K562 (cell line): ENCODE results near the gene ANKH. TPM values are rescaled to one million over a fixed set of nuclear protein-coding genes. Genes with fewer than 3 reads are reported as not detected.
A peak's percentile ranks its signal among the peaks of the same experiment; 100 is the strongest.

ENCODE experiments used
- CBFA2T2 ChIP-seq: fragments of 450-650 bp; conservative IDR thresholded peaks from 2 replicates; pipeline ENCODE4 v1.6.1; 2017; ENCODE audit warnings: mild to moderate bottlenecking
- CBFA2T3 ChIP-seq: fragments of 450-650 bp; IDR thresholded peaks from 2 replicates; pipeline ENCODE4 v1.6.1; 2017
- CBX5 ChIP-seq: IDR thresholded peaks from 2 replicates; pipeline ENCODE4 v1.6.1; 2014; ENCODE audit warnings: low read depth, borderline replicate concordance
- E2F3 ChIP-seq: fragments of 250-450 bp; sonication (Bioruptor Pico); IDR thresholded peaks from 2 replicates; pipeline ENCODE4 v1.4.0; 2020; ENCODE audit warnings: mild to moderate bottlenecking
- GABPA ChIP-seq: fragments of 200-800 bp; sonication (Bioruptor generic); conservative IDR thresholded peaks from 2 replicates; pipeline ENCODE4 v1.6.1; 2016; ENCODE audit warnings: low read depth, missing genetic modification characterization, missing compliant biosample characterization
- GATAD2A ChIP-seq: fragments of 450-650 bp; IDR thresholded peaks from 2 replicates; pipeline ENCODE4 v1.6.1; 2017
- HDAC3 ChIP-seq: fragments of 450-650 bp; IDR thresholded peaks from 2 replicates; pipeline ENCODE4 v1.6.1; 2018; ENCODE audit warnings: borderline replicate concordance, mild to moderate bottlenecking, moderate library complexity; ENCODE audit not compliant: partially characterized antibody
- KLF1 ChIP-seq: fragments of 450-650 bp; IDR thresholded peaks from 2 replicates; pipeline ENCODE4 v1.6.1; 2016; ENCODE audit warnings: missing genetic modification characterization, missing compliant biosample characterization
- MAFG ChIP-seq: fragments of 450-650 bp; conservative IDR thresholded peaks from 2 replicates; pipeline ENCODE4 v1.6.1; 2016; ENCODE audit warnings: missing genetic modification characterization, missing compliant biosample characterization
- MYC ChIP-seq, 2 experiments: fragments of 250-450 bp in 1 of 2; sonication (Bioruptor Pico) in 1 of 2; IDR thresholded peaks; 2 replicates each; pipeline versions ENCODE4 v1.5.1 to v1.6.1; 2012 to 2021; ENCODE audit warnings: low read depth in 2 of 2, borderline replicate concordance in 1 of 2, improper control_type of control experiment in 1 of 2, low read length in 1 of 2, mild to moderate bottlenecking in 1 of 2, moderate library complexity in 1 of 2
- RBM15 ChIP-seq: fragments of 200-400 bp; formaldehyde crosslinking; IDR thresholded peaks from 2 replicates; pipeline ENCODE4 v1.6.1; 2018; ENCODE audit warnings: mild to moderate bottlenecking, low read length, moderate library complexity; ENCODE audit not compliant: insufficient read depth
- TEAD2 ChIP-seq: fragments of 450-650 bp; IDR thresholded peaks from 2 replicates; pipeline ENCODE4 v1.6.1; 2016; ENCODE audit warnings: missing genetic modification characterization, control low read depth, missing compliant biosample characterization
- TSC22D4 ChIP-seq: fragments of 450-650 bp; IDR thresholded peaks from 2 replicates; pipeline ENCODE4 v1.6.1; 2016; ENCODE audit warnings: missing genetic modification characterization, missing biosample characterization, control low read depth
- ZFX ChIP-seq: sonication (generic); formaldehyde crosslinking; IDR thresholded peaks from 2 replicates; pipeline ENCODE4 v1.8.0; 2022; ENCODE audit warnings: mild to moderate bottlenecking, missing genetic modification reagents, moderate library complexity
- ZNF121 ChIP-seq: sonication (generic); formaldehyde crosslinking; conservative IDR thresholded peaks from 2 replicates; pipeline ENCODE4 v1.8.0; 2022; ENCODE audit warnings: missing genetic modification reagents
- ZNF197 ChIP-seq: fragments of 200-800 bp; sonication (Bioruptor generic); IDR thresholded peaks from 2 replicates; pipeline ENCODE4 v1.6.1; 2016; ENCODE audit warnings: low read depth, missing genetic modification characterization, missing compliant biosample characterization
- ZNF212 ChIP-seq: fragments of 450-650 bp; formaldehyde crosslinking; IDR thresholded peaks from 2 replicates; pipeline ENCODE4 v1.4.0; 2020; ENCODE audit warnings: mild to moderate bottlenecking
- polyA plus RNA-seq, 8 experiments: library from polyadenylated mRNA; depleted of rRNA in 4 of 8; stranded (reverse) in 5 of 8; unstranded in 3 of 8; fragments of >200 nt; fragmentation: Nextera tagmentation in 2 of 8; fragmentation: Illumina TruSeq in 1 of 8; extraction: Ambion mirVana in 2 of 8; extraction: Trizol in 1 of 8; gene quantifications; 2 replicates each; pipeline versions ENCODE4 v1.2.1 to v1.2.3, GENCODE V29; 2011 to 2014; ENCODE audit warnings: inconsistent platforms in 1 of 8, missing spikeins in 1 of 8
- total RNA-seq, 7 experiments: library from RNA; depleted of rRNA in 6 of 7; stranded (reverse); fragments of >200 nt in 6 of 7; fragmentation: Illumina TruSeq in 2 of 7; extraction: Trizol in 2 of 7; gene quantifications; 2 replicates each; pipeline versions ENCODE4 v1.2.1 to v1.2.3, GENCODE V29; 2011 to 2021; ENCODE audit warnings: low replicate concordance in 1 of 7
- TF ChIP-seq, protein P1 (sequence below): fragments of 200-800 bp; sonication (Bioruptor generic); IDR thresholded peaks from 2 replicates; pipeline ENCODE4 v1.6.1; 2017; ENCODE audit warnings: missing genetic modification characterization, missing compliant biosample characterization
- TF ChIP-seq, protein P2 (sequence below): fragments of 250-450 bp; sonication (Bioruptor Pico); IDR thresholded peaks from 2 replicates; pipeline ENCODE4 v1.4.0; 2020; ENCODE audit warnings: mild to moderate bottlenecking, moderate library complexity, borderline replicate concordance
- TF ChIP-seq, protein P3 (sequence below): sonication (generic); formaldehyde crosslinking; IDR thresholded peaks from 2 replicates; pipeline ENCODE4 v1.5.0; 2020; ENCODE audit warnings: missing genetic modification reagents
- TF ChIP-seq, protein P4 (sequence below): sonication (generic); formaldehyde crosslinking; IDR thresholded peaks from 2 replicates; pipeline ENCODE4 v1.8.0; 2022; ENCODE audit warnings: mild to moderate bottlenecking, missing genetic modification reagents
- TF ChIP-seq, protein P5 (sequence below): fragments of 250-450 bp; sonication (Bioruptor Pico); IDR thresholded peaks from 2 replicates; pipeline ENCODE4 v1.5.0; 2020; ENCODE audit warnings: mild to moderate bottlenecking

Gene ANKH
- total and polyA plus RNA-seq, 9 of the 15 experiments (the other 6 are each of a cell fraction or from before 2014, with no cell fraction given) = 0.79 to 12.2 (median 4.5) TPM

DNA sequence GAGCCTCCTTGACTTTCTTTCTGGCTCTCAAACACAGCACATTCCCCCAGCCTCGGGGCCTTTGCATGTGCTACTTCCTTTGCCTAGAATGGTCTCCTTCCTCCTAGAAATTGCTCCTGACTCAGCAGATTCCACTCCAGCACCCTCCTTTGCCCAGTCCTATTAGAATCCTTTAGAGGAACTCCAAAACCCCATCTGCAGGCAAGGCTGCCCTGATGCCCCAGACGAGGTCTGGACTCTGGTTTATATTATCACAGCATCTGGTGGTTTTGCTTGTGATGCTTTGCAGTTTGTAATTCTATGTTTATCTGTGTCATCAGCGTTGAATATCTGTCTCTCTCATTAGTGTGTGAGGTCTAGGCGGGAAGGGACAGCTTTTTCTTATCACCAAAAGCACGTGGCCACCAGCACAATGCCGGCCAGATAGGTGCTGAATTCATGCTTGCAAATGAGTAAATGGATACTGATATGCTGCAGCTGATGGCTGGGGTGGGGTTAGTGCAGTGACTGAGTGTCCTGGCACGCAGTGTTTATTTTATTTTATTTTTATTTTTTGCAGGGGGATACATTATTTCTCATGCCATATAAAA is 30.0 kb upstream of the ANKH start (continued):
- TF ChIP-seq, protein P1, sequence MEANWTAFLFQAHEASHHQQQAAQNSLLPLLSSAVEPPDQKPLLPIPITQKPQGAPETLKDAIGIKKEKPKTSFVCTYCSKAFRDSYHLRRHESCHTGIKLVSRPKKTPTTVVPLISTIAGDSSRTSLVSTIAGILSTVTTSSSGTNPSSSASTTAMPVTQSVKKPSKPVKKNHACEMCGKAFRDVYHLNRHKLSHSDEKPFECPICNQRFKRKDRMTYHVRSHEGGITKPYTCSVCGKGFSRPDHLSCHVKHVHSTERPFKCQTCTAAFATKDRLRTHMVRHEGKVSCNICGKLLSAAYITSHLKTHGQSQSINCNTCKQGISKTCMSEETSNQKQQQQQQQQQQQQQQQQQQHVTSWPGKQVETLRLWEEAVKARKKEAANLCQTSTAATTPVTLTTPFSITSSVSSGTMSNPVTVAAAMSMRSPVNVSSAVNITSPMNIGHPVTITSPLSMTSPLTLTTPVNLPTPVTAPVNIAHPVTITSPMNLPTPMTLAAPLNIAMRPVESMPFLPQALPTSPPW (CRISPR knock-in tag) = peak; percentile 28; the same call in 1 of the 2 replicates
- TF ChIP-seq MAFG (tag) = peak; percentile 95
- no peak for TF ChIP-seq RBM15
- TF ChIP-seq, protein P2, sequence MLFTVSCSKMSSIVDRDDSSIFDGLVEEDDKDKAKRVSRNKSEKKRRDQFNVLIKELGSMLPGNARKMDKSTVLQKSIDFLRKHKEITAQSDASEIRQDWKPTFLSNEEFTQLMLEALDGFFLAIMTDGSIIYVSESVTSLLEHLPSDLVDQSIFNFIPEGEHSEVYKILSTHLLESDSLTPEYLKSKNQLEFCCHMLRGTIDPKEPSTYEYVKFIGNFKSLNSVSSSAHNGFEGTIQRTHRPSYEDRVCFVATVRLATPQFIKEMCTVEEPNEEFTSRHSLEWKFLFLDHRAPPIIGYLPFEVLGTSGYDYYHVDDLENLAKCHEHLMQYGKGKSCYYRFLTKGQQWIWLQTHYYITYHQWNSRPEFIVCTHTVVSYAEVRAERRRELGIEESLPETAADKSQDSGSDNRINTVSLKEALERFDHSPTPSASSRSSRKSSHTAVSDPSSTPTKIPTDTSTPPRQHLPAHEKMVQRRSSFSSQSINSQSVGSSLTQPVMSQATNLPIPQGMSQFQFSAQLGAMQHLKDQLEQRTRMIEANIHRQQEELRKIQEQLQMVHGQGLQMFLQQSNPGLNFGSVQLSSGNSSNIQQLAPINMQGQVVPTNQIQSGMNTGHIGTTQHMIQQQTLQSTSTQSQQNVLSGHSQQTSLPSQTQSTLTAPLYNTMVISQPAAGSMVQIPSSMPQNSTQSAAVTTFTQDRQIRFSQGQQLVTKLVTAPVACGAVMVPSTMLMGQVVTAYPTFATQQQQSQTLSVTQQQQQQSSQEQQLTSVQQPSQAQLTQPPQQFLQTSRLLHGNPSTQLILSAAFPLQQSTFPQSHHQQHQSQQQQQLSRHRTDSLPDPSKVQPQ = no peak
- TF ChIP-seq GABPA (tag) = 0 out of 2 replicates have a peak, but pooled peaks have one; percentile 15
- no peak for TF ChIP-seq TSC22D4 (tag)
- TF ChIP-seq CBFA2T2 = peak; percentile 67
- no peak for TF ChIP-seq ZNF212 (CRISPR knock-in tag)
- TF ChIP-seq ZNF121 (CRISPR knock-in tag) = no peak
- TF ChIP-seq CBX5 = no peak
- TF ChIP-seq MYC (IDR thresholded peaks at IDR 0.05; ENCODE audit: low read depth, low read length) = peak; percentile 55; the same call in 1 of the 2 replicates
- no peak for TF ChIP-seq MYC (CRISPR knock-in tag; IDR thresholded peaks at IDR 0.05; ENCODE audit: borderline replicate concordance, low read depth)
- TF ChIP-seq TEAD2 (tag) = no peak
- 0 out of 2 replicates have a peak, but pooled peaks have one; percentile 30 for TF ChIP-seq ZFX
- TF ChIP-seq, protein P3, sequence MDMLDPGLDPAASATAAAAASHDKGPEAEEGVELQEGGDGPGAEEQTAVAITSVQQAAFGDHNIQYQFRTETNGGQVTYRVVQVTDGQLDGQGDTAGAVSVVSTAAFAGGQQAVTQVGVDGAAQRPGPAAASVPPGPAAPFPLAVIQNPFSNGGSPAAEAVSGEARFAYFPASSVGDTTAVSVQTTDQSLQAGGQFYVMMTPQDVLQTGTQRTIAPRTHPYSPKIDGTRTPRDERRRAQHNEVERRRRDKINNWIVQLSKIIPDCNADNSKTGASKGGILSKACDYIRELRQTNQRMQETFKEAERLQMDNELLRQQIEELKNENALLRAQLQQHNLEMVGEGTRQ (CRISPR knock-in tag) = no peak
- 0 out of 2 replicates have a peak, but pooled peaks have one; percentile 47 for TF ChIP-seq E2F3
- TF ChIP-seq, protein P4, sequence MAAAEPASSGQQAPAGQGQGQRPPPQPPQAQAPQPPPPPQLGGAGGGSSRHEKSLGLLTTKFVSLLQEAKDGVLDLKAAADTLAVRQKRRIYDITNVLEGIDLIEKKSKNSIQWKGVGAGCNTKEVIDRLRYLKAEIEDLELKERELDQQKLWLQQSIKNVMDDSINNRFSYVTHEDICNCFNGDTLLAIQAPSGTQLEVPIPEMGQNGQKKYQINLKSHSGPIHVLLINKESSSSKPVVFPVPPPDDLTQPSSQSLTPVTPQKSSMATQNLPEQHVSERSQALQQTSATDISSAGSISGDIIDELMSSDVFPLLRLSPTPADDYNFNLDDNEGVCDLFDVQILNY (CRISPR knock-in tag) = no peak
- TF ChIP-seq HDAC3 = no peak
- no peak for TF ChIP-seq ZNF197
- TF ChIP-seq, protein P5, sequence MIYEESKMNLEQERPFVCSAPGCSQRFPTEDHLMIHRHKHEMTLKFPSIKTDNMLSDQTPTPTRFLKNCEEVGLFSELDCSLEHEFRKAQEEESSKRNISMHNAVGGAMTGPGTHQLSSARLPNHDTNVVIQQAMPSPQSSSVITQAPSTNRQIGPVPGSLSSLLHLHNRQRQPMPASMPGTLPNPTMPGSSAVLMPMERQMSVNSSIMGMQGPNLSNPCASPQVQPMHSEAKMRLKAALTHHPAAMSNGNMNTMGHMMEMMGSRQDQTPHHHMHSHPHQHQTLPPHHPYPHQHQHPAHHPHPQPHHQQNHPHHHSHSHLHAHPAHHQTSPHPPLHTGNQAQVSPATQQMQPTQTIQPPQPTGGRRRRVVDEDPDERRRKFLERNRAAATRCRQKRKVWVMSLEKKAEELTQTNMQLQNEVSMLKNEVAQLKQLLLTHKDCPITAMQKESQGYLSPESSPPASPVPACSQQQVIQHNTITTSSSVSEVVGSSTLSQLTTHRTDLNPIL = no peak
- TF ChIP-seq CBFA2T3 = peak; percentile 73
- TF ChIP-seq GATAD2A = no peak
- no peak for TF ChIP-seq KLF1 (tag)
